EH (cell line): ENCODE data around the gene TNNT3.
"Not testable (repeated sequence)": the region's sequence is repeated elsewhere in the genome, so short reads cannot be mapped to it uniquely, and the experiment has no call there.

ENCODE experiments used
- DNase-seq: peaks from one replicate; pipeline ENCODE4 v3.0.0-alpha.2; 2015; ENCODE audit warnings: low read depth

TNNT3 gene

DNA sequence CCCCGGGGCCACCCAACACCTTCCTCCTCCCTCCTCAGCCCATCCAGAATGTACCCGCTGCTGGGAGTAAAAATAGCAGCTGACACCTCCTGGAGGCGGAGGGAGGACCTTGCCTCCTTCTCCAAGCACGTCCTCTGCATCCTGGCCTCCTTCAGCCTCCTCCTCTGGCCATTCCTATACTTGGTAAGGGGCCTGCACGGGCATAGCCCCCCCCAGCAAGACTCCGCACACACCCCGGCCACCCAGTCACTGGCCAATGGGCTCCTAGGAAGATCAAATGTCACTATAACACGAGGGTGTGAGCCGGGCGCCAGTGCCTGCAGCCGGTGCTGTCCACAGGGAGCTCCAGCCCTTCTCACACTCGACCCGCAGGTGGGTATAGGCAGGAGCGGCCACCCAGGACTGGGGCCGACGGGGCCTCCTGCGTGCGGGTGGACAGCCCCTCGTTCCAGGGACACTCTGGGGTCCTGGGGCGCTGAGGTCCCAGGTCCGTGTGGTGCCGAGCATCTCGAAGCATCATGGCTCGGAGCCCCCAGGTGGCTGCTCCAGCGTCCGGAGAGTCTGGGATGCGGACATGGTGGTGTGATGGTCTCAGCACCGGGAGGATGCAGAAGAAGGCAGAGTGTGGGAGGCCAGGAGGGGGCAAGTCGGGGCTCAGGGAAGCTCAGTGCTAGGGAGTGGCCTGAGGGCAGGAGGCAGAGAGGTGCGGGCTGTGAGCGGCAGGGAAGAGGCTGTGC is at the start of gene TNNT3:
TNNT3 (plus strand) TSS at position 313 of the 737 bp plus-strand sequence. CDS start 3,172 bp downstream, outside the sequence.
- DNase-seq: no peak

DNA sequence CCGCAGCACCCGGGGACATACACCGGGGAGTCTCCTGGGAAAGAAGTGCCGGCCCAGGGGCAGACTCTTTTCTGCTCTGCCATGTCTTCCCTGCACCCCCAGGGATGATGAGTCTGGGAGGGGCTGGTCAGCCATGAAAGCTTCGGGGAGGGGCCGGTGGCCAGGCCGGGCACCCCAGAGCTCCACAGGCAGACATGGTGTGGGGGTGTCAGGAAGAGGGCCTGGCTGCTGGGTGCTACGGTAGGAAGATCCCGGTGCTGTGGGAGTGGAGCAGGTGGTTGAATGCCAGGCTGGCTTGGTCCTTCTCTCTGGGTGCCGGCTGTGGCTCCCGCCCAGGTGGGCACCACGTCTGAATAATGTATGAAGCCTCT is 49.2 kb upstream of the TNNT3 start:
- DNase-seq: no peak

DNA sequence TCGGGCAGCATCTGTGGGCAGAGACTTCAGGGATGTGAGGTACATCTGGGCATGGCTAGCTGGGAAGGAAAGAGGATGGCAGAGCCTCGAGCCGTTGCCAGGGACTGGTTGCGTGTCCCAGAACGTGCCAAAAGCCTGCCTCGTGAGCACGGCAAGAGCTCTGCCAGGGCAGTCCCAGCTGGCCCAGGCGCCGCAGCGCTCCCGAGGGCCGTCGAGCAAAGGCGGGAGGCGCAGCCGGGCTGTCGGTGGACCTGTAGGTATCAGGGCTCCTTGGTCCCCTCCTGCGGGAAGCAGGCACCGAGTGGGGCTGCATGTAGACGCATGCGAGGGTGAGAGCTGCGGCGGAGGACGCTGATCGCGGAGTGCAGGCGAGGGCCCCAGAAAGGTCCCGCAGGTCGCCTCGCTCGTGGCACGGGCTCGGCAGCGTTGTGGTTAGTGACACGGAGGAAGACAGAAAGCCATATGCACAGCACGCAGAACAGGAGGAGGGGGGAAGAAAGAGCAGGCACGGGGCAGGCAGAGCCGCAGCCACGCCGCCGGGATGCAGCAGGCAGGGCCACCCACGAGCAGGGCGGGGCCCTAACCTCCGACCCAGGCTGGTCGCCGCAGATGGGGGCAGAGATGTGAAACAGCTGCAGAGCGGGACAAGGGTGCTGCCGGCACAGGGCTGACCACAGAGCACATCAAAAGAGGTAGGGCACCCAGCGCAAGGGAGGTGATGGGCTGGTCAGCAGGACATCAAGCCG is 48.6 kb upstream of the TNNT3 start:
- DNase-seq: no peak

GRCh38 chr11:1871531-1871930 is 48.0 kb upstream of the TNNT3 start:
- no peak for DNase-seq

- DNase-seq: no peak
Observed at GRCh38 chr11:1872267-1872985, 47.1 kb upstream of the TNNT3 start.

DNA sequence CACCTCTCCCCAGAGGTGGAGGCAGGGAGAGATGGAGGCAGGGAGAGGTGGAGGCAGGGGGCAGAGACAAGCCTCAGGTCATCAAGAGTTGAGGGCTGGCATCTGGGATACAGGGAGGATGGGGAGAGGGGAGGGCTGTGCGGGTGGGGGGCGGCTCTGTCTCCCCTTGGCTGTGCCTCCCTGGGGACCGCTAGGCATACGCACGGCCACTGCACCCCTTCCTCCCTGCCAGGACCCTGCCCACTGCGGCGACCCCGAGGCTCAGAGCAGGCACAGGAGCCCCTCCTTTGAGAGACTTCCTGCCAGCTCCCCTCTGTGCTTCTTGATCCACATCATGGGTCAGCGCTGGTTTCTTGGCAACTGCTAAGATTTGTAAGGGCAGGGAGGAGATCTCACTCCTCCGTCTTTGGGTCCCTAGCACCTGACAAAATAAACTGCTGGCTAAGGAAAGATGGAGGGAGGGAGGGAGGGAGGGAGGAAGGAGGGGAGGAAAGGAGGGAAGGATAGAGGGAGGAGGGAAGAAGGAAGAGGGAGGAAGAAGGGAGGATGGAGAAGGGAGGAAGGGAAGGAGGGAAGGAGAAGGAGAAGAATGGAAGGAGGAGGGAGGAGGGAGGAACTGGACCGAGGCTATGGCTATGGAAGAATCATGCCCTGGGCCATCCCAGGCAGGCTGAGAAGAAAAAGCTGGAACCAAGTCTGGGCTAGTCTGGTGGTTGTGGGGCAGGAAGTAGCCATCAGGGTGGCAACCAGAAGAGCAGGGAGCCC is 46.3 kb upstream of the TNNT3 start:
- peak; percentile 18 for DNase-seq

- not testable (repeated sequence) for DNase-seq
Observed at GRCh38 chr11:1873813-1874150, 45.7 kb upstream of the TNNT3 start.

GRCh38 chr11:1874441-1875092 is 44.9 kb upstream of the TNNT3 start:
- not testable (repeated sequence) for DNase-seq

GRCh38 chr11:1875093-1875850 is 44.2 kb upstream of the TNNT3 start:
- DNase-seq: no peak

DNA sequence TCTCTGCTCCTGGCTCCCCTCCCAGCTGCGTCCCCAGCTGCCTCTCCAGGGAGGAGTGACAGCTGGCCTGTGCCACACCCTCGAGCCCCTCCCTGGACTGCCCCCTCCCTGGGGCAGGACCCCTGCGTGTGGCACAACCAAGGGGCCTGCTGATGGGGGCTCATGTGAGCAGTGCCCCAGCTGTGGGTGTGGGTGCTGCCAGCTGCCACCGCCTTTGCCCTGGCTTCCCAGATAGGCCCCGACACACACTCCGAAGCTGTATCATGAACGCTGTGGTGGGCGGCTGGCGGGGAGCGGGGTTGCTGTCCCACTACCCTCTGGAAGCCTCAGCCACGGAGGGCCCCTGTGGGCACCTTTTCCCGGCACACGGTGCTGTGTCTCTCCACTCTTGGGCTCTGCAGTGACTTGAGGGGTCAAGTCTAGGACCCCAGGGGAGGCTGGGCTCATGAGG is 43.6 kb upstream of the TNNT3 start:
- not testable (repeated sequence) for DNase-seq

- peak; percentile 36 for DNase-seq
Observed at GRCh38 chr11:1876361-1877063, 43.0 kb upstream of the TNNT3 start.

- DNase-seq: peak; percentile 16
Observed at GRCh38 chr11:1877211-1878136, 42.0 kb upstream of the TNNT3 start.

DNA sequence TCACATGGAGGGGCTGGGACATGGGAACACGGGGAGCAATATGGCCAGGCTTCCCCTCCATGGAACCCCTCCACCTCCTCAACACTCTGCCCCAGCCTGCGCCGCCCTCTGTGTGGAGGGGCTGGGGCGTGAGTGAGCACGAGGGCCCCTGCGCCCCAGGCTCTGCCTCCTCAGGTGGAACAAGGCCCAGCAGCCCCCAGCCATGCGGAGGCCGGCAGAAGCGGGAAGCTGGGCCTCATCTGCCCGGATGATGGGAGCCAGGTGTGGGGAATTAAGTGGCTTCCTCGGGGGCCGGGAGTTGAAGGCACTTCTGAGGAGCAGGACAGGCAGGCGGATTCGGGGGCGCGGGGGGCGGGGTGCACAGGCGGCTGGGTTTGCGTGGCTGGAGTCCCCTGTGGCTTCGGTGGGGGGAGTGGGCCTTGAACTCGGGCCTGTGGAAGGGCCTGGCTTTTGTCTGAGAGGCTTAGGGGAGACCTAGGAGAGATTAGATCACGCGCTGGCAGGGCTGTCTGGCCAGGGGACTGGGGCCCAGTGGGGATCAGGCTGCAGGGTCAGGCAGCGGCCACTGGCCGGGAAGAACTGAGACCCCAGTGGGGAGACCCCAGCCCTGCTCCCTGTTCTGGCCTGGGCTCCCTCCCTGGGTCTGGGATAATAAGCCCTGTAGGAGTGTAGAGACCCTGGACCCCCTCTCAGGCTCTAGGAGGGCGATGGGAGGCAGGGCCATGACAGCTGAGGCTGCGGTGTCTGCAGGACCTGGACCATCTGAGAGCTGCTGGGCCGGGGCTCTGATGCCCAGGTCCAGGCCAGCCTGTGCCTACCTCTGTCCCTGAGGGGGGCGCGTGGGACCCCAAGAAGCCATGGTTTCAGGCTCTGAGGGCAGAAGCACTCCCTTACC is 41.1 kb upstream of the TNNT3 start:
- DNase-seq: no peak

DNA sequence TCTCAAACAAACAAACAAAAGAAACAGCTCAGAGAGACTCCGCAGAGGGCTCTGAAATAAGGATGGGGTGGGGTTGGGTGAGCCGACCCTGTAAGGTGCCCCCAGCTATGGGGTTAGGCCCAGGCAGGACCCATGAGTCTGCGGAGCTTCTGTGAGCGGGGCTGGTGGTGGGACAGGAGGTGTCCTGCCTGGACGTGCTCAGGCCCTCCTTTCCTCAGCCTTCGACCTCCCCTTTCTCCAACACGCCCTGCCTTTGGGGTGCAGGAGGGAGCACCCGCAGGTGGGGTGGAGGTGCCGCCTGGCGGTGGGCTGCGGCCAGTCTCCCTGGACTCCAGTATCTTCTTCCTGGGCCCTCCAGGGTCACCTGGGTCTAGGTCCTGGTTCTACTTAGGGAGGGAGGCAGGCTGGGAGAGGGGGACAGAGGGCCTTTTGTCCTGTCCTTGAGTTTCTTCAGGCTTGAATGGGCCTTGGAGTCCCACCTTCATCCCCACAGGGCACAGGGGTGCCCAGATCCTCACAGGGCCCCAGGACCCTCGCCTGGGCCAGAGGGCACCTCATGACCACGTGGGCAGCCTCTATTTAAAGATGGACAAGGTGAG is 40.1 kb upstream of the TNNT3 start:
- no peak for DNase-seq

DNA sequence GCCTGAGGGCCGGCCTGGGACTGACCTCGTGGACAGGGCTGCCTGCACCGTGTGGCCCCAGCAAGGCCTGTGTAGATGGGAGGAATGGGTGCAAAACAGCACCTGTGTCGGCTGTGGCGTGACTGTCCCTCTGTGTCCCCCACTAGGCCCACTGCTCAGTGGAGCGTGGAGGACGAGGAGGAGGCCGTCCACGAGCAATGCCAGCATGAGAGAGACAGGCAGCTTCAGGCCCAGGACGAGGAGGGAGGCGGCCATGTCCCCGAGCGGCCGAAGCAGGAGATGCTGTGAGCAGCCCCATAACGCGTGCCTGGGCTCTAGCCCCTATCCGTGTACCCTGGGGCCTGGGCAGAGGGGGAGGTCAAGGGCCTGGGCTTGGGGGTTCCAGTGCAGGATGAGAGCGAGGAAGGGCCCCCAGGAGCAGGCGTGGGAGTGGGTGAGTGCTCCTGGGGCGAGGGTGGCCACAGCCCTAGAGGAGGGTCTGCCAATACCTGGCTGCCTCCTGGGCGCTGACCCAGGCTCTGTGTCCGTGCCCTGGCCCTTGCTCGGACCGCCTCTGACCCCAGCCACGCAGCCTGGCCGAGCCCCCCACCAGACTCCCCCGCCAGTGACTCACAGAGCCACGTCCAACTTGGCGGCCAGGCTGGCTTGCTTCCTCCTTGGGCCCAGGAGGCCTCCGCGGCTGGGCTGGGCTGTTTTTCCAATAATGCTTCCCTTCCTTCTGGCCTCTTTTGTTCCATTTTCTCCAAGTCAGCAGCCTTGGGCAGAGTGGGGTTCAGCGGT is 39.4 kb upstream of the TNNT3 start:
- DNase-seq: peak; percentile 8

GRCh38 chr11:1880746-1881441 is 38.6 kb upstream of the TNNT3 start:
- DNase-seq: no peak
